Measurements from ENCODE around the gene TAGLN. TPM values are rescaled to one million over a fixed set of nuclear protein-coding genes. Genes with fewer than 3 reads are reported as not detected.

TAGLN gene
- total RNA-seq, 2 donors from 2014 or later = 124 to 372 TPM

DNA sequence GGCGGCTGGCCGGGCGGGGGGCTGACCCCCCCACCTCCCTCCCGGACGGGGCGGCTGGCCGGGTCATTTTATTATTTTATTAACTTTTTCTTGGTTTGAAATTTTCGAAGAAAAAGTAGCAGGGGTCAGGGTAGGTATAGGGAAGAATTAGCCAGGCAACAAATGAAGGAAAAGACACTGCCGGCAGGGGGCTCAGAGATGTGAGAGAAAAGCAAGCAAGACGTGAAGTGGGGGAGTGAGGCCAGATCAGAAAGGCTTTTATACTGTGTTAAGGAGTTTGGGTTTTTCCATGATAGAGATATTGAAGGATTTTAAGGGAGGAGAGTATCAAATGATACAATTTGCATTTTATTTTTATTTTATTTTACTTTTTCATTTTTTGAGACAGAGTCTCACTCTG lies 52.3 kb downstream of the TAGLN start:
- Histone ChIP-seq H3K36me3 (replicated peaks in 1 of 2; ENCODE audit: insufficient read depth in 1 of 2, low read depth in 2 of 2) (peaks cover 0 to 13% of the 10 kb centered on the region in 2 donors), H3K4me3 (no peak overlapping the region), H3K9me3 (no peaks in the 10 kb centered on the region), H3K4me1 (no peaks in the 10 kb centered on the region), H3K27ac (no peak overlapping the region), H3K27me3 (no peaks in the 10 kb centered on the region)
- peak in 1 of 4 donors; percentile 45 for DNase-seq
- WGBS, 2 donors = 86 to 89% methylated on average over 7 to 9 of the region's 10 CpGs
- ATAC-seq = no peak
- no peak for TF ChIP-seq POLR2A (IDR thresholded peaks at IDR 0.05)
- TF ChIP-seq, protein P1, sequence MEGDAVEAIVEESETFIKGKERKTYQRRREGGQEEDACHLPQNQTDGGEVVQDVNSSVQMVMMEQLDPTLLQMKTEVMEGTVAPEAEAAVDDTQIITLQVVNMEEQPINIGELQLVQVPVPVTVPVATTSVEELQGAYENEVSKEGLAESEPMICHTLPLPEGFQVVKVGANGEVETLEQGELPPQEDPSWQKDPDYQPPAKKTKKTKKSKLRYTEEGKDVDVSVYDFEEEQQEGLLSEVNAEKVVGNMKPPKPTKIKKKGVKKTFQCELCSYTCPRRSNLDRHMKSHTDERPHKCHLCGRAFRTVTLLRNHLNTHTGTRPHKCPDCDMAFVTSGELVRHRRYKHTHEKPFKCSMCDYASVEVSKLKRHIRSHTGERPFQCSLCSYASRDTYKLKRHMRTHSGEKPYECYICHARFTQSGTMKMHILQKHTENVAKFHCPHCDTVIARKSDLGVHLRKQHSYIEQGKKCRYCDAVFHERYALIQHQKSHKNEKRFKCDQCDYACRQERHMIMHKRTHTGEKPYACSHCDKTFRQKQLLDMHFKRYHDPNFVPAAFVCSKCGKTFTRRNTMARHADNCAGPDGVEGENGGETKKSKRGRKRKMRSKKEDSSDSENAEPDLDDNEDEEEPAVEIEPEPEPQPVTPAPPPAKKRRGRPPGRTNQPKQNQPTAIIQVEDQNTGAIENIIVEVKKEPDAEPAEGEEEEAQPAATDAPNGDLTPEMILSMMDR (IDR thresholded peaks at IDR 0.05) = peak in 2 of 7 experiments; percentile 17 to 32
- intact Hi-C loops (cut with DNase I) = no loop called here

DNA sequence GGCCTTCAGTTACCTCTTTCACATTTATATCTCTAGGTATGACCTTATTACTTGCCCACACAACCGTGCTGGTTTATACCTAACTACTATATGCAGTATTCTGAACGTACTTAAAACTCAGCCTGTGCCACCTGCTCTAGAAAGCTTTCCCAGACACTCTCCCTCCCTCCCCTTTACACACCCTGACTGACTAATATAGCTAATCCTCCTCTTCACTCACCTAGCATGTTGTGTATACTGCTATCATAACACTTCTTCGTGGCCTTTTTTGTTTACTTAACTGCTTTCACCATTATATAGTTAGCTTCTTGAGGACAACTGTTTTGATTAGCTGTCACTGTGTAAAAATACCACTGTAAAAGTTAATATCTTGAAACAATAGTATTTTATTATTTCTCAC lies 56.8 kb downstream of the TAGLN start:
- WGBS, 2 donors = 70 to 76% methylated on average over 3 of the region's 3 CpGs
- Histone ChIP-seq H3K4me3 (no peak overlapping the region), H3K27ac (no peak overlapping the region), H3K4me1 (no peaks in the 10 kb centered on the region), H3K9me3 (no peaks in the 10 kb centered on the region), H3K27me3 (no peaks in the 10 kb centered on the region), H3K36me3 (replicated peaks in 1 of 2; ENCODE audit: insufficient read depth in 1 of 2, low read depth in 2 of 2) (peaks cover 0 to 4% of the 10 kb centered on the region in 2 donors)
- intact Hi-C loops (cut with DNase I) = no loop called here
- DNase-seq (no peak), ATAC-seq (no peak)
- no peak for TF ChIP-seq POLR2A (IDR thresholded peaks at IDR 0.05)
- TF ChIP-seq, protein P1 (IDR thresholded peaks at IDR 0.05) = no peak

DNA sequence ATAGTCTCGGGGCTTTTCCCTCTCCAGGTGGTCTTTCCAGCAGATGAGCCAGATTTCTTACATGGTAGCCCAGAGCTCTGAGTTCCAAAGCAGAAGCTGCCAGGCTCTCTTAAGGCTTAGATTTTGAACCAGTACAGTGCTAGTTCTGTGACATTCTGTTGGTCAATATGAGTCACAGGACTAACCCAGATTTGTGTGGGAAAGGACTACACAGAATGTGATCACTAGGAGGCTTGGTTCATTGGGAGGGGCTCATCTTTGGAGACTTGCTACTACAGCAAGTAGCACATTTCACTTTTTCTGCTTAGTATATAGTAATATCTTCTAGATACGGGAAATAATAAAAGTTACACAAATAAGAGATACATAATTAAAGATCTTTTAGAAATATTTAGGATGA lies 57.4 kb downstream of the TAGLN start:
- H3K4me3 ChIP-seq = no peak overlapping the region
- H3K27me3 ChIP-seq = no peaks in the 10 kb centered on the region
- H3K4me1 ChIP-seq = no peaks in the 10 kb centered on the region
- ATAC-seq (no peak), DNase-seq (no peak)
- no peak overlapping the region for H3K27ac ChIP-seq
- no peaks in the 10 kb centered on the region for H3K9me3 ChIP-seq
- H3K36me3 ChIP-seq (replicated peaks in 1 of 2; ENCODE audit: insufficient read depth in 1 of 2, low read depth in 2 of 2) = peaks cover 0 to 4% of the 10 kb centered on the region in 2 donors
- WGBS, 2 donors = 41 to 97% methylated on average over 2 of the region's 2 CpGs
- TF ChIP-seq, protein P1 (IDR thresholded peaks at IDR 0.05) = no peak
- TF ChIP-seq POLR2A (IDR thresholded peaks at IDR 0.05) = no peak
- intact Hi-C loops (cut with DNase I) = no loop called here

Other genes with a start within 250 kb of the TAGLN start
- 10 to 100 TPM; 24.1 to 46.1 TPM for gene SIK3, start 100.9 kb upstream of the TAGLN start, total RNA-seq
- 10 to 100 TPM; 30.0 to 44.9 TPM for gene PAFAH1B2, start 55.1 kb upstream of the TAGLN start, total RNA-seq
- gene SIDT2, start 20.6 kb upstream of the TAGLN start, total RNA-seq = 10 to 100 TPM; 42.0 to 88.7 TPM
- 10 to 100 TPM; 25.9 to 86.0 TPM for gene PCSK7, start 32.7 kb downstream of the TAGLN start, total RNA-seq
- gene RNF214, start 33.3 kb downstream of the TAGLN start, total RNA-seq = 10 to 100 TPM; 10.2 to 12.5 TPM
- gene BACE1-AS, start 92.0 kb downstream of the TAGLN start, total RNA-seq = 1 to 10 TPM; 5.3 to 6.0 TPM
- 10 to 100 TPM; 47.0 to 70.5 TPM for gene BACE1, start 116.9 kb downstream of the TAGLN start, total RNA-seq
- 10 to 100 TPM; 29.1 to 45.8 TPM for gene CEP164, start 128.5 kb downstream of the TAGLN start, total RNA-seq